Measurements from ENCODE around the gene GALNTL6.

GALNTL6 gene

DNA sequence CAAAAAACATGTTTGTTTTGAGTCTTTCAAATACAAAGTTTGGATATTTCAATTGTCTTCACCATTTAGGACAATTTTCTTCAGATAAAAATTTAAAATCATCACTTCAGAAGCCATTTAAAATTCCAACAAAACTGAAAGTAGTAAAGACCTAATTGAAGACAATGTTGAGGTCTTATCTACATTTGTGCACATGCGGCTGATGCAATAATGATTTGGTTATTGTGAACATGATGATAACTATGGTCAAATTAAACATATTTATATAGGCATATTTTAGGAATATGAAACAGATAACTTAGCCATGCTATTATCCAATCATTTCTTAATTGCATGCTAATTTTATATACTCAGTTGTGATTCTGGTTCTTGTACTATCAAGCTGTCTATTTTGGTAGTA lies 407.5 kb downstream of the GALNTL6 start:
- no peak for DNase-seq (ENCODE audit: low spot score)

DNA sequence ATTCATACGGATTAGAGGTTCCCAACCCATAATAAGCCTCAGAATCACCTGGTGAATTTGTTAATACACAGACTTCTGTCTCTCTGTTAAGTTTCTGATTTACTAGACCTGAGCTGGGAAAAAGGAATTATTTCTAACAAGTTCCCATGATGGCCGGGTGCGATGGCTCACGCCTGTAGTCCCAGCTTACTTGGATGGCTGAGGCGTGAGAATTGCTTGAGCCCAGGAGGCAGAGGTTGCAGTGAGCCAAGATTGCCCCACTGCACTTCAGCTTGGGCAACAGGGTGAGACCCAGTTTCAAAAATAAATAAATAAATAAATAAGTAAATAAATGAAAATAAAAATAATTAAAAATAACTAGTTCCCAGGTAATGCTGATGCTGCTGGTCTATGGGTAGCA lies 412.3 kb downstream of the GALNTL6 start:
- no peak for DNase-seq (ENCODE audit: low spot score)

DNA sequence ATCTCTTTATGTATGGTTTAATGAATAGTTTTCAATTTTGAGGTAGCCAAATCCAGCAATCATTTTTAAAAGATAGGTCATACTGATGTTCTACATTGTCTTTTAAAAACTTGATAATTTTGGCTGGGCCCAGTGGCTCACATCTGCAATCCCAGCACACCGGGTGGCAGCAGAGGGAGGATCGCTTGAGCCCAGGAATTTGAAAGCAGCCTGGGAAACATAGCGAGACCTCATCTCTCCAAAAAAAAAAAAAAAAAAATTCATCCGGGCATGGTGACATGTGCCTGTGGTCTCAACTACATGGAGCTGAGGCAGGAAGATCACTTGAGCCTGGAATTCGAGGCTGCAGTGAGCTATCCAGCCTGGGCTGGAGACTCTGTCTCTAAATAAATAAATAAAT lies 419.8 kb downstream of the GALNTL6 start:
- no peak for DNase-seq (ENCODE audit: low spot score)

DNA sequence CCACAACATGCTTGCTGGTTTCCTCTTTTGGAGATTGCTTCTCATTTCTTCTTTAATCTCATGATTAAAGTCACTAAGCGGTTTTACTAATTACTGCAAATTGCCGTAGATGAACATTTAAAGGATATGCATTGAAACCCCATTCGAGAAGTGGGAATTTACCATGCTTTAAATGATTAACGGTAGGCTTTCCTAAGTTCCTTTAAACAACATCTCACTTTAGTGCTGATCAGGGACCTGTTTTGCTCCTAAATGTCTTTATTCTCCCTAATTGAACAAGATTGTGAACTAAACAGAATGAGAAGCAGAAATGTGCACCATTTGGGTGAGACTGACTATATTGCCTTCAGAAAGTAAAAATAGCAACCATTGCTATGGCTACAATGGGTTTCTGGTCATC lies 430.3 kb downstream of the GALNTL6 start:
- DNase-seq (ENCODE audit: low spot score), result no peak

DNA sequence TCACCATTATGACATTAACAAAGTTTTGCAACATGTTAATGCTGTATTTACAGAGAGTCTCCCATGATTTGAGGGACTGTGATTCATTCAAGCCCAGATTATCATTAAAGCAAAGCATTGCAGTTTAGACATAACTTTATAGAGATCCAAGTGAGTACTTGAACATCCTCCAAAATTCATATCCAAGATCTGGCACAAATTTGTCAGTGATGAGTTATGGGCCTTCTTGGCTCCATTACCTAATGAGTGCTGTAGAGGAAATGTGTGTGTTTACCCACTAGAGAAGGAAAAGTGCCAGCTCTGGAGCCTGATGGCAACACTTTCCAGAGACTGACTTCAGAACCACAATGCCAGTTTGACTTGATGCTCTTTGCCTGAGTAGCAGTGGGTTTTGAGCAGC lies 432.3 kb downstream of the GALNTL6 start:
- no peak for DNase-seq (ENCODE audit: low spot score)

DNA sequence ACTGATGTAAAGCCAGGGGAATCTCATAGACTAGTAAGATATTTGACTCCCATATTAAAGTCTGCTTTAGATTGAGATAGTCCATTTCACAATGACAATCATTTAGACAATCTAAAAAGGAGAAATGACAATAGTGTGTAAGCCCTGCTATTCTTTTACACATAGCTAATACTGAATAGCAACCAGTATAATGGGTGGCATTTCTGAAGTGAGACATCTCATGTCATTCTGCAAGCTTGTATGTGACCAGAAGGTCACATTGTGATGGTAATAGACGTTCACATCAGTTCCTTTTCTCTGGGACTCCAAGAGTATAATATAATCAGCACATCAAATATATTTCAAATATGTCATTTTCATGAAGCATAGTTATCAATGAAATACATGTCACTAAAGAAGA lies 440.2 kb downstream of the GALNTL6 start:
- DNase-seq (ENCODE audit: low spot score), result no peak

DNA sequence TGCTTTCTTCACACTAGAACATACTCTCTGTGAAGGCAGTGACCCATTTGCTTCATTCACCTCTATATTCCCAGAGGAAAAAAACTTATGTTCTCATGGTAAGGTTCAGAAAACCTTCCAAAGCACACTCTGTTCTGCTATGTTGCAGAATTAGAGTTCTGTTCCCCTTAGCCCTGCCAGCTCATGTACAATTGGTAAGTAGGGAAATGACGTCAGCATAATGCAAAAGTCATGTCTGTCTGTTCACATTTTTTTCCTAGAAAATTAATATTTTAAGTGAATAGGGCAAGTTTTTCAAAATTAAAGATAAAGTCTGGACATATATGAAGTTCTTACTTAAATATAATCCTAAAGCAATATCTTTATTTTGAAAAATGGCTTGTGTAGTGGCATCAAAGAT lies 443.6 kb downstream of the GALNTL6 start:
- DNase-seq (ENCODE audit: low spot score), result no peak

DNA sequence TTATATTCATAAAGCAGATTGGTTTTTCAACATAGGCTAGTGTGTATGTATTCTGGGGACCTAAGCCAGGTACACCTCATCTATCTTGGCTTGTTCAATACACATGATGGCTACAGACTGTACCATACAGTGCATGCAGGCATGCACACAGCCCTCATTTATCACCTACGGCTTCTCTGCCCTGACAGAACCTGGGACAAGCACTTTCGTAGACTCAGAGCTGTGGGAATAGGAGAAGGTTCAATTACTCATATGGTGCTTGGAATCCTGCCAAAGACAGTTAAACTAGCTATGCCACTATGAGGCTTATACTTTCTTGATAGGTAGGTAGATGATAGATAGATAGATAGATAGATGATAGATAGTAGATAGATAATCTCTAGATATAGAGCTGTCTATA lies 457.2 kb downstream of the GALNTL6 start:
- DNase-seq (ENCODE audit: low spot score), result no peak

DNA sequence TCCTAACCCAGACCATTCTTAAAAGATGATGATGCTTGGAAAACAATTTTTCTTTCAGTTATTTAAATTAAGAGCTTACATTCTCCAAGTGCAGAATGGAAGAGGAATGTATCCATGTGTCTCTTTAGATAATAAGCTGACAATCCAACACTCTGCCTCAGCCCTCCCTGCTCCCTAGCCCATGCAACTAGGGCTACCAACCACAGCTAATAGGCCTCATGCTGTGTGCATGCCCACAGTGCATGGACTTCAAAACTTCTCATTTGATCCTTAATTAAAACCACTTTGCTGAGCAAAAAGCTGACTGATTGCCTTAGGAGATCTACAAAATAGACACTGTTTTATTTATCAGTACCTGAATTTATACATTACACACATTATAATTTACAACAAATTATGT lies 473.9 kb downstream of the GALNTL6 start:
- DNase-seq (ENCODE audit: low spot score), result no peak

DNA sequence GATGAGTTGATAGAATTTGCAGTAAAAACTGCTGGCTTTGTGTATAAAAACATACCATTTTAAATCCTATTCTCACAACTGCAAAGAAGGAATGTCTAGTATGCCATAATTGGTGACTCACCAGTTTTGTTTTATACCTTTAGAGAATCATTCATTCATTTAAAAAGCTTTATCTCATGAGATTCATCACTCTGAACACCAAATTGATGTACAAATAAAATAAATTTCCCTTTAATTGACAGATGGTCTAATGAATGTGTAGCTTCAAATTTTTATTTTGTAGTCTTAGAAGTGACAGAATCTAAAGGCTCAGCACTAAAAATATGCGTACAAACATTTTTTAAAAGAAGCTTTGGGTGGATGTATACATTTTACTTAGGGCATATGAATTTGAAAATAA lies 492.5 kb downstream of the GALNTL6 start:
- DNase-seq (ENCODE audit: low spot score), result no peak

DNA sequence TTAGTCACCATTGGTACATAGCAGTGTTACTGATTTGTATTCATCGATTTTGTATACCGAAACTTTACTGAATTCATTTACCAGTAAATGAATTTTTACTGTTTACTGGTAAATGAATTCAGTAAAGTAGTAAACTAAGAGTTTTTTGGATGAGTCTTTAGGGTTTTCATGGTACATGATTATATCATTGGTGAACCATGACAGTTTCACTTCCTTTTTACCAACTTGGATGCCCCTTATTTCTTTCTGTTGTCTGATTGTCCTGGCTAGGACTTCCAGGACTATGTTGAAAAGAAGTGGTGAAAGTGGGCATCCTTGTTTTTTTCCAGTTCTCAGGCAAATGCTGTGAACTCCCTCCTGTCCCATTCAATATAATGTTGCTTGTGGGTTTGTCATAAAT lies 494.9 kb downstream of the GALNTL6 start:
- DNase-seq (ENCODE audit: low spot score), result no peak

DNA sequence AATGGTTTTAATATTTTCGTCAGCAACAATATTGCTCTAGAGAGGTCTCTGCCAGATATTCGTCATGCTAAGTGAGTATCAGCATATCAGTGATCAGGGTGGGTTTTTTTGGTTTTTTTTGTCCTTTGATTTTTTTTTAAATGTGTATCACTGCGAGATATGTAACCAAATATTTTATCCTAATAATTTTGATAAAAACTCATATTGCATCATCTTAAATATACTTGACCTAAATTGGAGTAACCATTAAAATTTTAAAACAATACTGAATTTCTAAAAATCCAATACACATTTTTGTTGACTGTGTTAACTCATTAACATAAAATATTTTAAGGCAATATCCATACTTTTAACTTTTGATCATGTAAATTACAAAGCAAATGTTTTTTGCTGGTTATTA lies 498.5 kb downstream of the GALNTL6 start:
- no peak for DNase-seq (ENCODE audit: low spot score)

DNA sequence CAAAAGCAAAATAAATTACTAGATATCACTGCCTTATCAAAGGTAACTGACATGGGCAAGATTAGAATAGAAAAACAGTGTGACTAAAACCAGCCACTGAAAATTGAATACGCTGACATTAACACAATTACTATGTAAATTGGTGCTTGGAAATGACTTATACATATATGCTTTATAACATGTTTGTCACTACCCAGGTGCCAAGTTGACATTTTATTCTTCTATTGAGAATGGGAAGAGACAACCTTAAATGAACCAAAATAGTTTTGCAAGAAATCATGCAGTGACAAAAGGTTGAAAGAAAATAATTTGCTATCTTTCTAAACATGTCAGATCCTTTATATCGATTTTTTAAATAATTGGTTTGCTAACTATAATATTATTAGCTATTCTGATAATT lies 510.1 kb downstream of the GALNTL6 start:
- DNase-seq (ENCODE audit: low spot score), result no peak

DNA sequence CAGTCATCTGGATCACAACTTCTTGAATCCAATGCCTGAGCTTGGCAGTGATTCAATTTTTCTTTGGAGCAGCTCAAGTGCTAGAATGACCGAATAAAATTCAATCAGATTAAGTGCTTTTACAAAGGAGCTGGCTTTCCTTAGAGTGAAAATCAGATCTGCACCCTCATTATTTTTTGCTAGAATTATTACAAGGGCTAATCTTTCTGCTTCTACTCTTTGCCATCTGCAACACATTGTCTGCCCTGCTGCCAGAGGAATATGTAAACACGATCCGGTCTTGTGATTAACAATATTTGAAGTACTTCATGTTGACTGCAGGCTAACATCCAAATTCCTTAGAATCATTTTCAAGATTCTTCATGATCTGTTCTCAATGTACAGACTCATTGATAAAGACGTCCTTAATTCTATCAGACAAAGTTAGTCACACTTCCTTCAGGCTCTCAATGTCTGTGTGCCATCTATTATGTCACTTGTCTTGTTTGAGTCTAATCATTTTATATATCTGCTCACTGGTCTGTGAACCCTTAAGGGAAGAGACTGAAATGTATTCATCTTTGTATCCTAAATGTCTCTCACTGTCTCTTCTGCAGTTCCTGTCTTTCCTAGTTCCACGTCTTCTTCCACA lies 531.2 kb downstream of the GALNTL6 start:
- no peak for DNase-seq (ENCODE audit: low spot score)

DNA sequence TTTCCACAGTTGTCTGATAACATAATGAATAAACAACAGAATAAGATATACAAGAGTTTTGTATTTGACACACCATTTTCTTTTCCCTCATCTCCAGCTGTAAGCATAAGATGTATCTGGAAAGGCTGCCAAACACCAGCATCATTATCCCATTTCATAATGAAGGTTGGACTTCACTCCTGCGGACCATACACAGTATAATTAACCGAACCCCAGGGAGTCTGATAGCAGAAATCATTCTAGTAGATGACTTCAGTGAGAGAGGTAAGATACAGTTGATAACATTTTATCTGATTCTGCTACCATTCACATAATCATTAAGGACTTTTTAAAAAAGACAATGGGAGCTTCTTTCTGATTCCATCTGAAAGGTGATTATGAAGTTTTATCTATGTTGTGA lies 535.2 kb downstream of the GALNTL6 start:
- no peak for DNase-seq (ENCODE audit: low spot score)

DNA sequence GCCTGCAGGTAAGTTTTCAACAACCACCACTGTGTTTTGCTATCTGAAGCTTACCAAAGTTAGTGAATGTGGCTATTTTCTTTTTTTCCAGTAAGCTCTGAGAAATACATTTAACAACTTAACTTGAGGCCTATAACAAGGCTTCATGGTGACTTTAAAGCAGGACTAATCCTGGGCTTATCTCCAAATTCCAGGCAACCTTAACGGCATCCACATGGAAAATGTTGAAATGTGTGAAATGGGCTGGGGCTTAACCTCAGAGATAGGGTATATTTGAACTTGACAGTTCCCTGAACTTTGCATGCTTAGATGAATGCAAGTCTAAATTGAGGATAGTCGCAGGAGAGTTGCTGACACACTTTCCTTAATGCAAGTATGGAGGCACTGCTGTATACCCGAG lies 539.2 kb downstream of the GALNTL6 start:
- no peak for DNase-seq (ENCODE audit: low spot score)

DNA sequence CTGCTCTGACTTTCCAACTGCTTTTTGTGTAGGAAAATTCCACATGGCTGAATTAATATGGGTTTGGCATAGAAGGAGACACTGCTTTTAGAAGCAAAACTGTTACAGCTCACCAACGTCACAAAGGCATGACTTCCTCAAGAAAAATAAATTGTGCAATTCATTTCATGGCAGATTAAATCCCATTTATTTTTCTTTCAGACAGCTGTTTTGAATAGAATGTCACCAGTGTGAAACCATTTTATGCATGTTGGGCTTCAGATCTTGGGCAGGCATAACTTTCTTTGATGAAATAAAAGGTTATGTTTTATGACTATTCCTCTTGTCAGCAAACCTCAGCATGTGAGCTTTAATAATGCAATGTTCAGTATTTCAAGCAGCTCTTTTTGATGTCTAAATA lies 542.8 kb downstream of the GALNTL6 start:
- DNase-seq (ENCODE audit: low spot score), result no peak

DNA sequence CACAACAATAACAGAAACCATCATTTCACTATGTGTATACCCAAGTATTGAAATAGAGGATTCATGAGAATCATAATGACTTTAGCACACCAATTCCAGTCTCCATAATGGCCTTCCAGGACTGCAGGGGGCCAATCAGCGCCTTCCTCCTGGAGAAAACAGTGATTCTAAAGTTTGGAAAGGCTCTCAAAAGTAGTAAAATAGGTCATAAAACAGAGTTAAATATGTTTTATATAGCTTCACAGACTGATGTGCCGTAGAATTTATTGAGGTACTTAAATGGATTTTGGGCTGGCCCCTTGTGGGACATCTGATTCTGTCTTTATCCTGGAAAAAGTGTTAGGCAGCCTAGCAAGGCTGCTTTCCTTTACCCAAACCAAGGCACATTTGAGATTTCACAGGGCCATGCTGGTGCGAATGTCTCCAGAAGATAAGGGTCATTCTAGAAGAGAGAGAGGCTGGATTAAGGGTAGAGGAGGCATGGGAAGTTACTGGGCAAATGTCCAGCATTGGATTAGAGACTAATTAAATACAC lies 543.9 kb downstream of the GALNTL6 start:
- DNase-seq (ENCODE audit: low spot score), result no peak

DNA sequence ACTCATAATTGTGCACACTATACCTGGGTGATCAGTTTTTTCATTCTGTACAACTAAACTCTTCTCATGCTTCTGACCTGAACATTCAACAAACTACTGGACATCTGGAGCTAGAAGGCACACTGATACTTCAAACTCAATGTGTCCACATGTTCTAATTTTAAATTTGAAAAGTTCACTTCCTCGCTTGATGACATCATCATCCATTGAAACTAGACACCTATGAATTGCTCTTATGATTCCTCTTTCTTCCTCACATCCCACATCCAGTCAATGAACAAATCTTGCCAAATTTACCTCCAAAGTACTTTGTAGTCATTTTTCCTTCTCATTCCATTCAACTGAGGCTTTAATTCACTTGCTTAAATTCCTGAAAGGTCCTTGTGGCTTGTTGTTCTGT lies 549.4 kb downstream of the GALNTL6 start:
- DNase-seq (ENCODE audit: low spot score), result no peak

DNA sequence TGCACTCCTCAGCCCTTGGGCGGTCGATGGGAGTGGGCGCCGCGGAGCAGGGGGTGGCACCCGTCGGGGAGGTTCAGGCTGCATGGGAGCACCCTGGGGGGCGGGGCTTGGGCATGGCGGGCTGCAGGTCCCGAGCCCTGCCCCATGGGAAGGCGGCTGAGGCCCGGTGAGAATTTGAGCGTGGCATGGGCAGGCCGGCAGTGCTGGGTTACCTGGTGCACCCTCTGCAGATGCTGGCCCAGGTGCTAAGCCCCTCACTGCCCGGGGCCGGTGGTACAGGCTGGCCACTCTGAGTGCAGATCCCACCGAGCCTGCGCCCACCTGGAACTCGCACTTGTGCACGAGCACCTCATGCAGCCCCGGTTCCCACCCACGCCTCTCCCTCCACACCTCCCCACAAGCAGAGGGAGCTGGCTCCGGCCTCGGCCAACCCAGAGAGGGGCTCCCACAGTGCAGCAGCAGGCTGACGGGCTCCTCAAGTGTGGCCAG lies 556.3 kb downstream of the GALNTL6 start:
- no peak for DNase-seq (ENCODE audit: low spot score)

DNA sequence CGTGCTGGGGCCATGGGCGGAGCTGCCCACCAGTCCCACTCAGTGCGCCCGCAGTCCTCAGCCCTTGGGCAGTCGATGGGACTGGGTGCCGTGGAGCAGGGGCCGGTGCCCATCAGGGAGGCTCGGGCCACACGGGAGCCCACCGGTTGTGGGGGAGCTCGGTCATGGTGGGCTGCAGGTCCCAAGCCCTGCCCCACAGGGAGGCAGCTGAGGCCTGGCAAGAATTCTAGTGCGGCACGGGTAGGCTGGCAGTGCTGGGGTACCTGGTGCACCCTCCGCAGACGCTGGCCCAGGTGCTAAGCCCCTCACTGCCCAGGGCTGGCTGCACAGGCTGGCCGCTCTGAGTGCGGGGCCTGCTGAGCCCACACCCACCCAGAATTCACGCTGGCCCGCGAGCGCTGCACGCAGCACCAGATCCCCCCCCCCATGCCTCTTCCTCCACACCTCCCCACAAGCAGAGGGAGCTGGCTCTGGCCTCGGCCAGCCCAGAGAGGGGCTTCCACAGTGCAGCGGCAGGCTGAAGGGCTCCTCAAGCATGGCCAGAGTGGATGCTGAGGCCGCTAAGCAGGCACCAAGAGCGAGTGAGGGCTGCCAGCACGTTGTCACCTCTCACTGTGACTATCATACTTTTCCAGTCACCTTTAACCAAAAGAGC lies 564.4 kb downstream of the GALNTL6 start:
- DNase-seq (ENCODE audit: low spot score), result no peak

DNA sequence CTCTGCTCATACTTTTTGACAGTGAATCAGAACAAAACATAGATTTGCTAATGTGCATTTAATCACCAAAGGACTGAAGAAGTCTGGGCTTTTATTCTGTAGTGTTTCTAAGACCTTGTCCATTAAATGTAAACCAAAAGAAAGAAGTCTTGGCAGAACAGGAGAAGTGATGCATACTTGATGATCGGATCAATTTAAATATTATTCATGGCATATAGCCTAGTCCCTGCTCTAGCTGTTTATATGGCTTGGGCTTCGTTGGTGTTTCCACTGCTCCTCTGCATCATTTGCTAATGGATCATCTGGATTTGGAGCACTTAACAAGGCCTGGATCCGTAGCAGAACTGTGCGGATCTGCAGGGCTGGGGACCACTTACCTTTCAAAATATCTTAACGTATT lies 566.6 kb downstream of the GALNTL6 start:
- no peak for DNase-seq (ENCODE audit: low spot score)

DNA sequence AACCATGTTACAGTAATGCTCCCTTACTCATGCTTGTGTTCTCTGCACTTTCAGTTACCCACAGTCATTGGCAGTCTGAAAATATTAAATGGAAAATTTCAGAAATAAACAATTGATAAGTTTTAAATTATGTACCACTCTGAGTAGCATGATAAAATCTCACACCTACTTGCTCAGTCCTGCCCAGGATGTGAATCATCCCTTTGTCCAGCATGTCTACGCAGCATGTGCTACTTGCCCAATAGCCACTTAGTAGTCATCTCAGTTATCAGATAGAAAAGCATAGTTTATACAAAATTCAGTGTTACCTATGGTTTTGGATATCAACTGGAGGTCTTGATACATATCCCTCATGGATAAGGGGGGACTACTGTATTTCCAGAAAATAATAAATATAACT lies 577.1 kb downstream of the GALNTL6 start:
- no peak for DNase-seq (ENCODE audit: low spot score)

DNA sequence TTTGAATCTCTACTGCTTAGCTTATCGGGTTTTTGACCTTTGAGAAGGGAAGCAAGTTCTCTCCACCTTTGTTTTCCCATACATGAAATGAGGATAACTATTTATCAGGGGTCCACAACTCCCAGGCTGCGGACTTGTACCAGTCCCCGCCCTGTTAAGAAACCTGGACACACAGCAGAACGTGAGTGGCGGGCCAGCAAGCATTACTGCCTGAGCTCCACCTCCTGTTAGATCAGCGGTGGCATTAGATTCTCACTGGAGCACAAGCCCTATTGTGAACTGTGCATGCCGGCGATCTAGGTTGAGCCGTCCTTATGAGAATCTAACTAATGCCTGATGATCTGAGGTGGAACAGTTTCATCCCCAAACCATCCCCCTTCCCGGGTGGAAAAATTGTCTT lies 579.5 kb downstream of the GALNTL6 start:
- DNase-seq (ENCODE audit: low spot score), result no peak
